WERI-Rb-1 (cell line): ENCODE measurements around the gene SFT2D3.

Experiments
- DNase-seq: peaks from one replicate; pipeline ENCODE4 v3.0.0-alpha.2; 2020
- H3K27ac ChIP-seq: fragments of 250-450 bp; sonication (Bioruptor Pico); 2 replicates; pipeline ENCODE4 v1.5.1; 2020; ENCODE audit warnings: mild to moderate bottlenecking, moderate library complexity
- H3K27me3 ChIP-seq: fragments of 250-450 bp; sonication (Bioruptor Pico); 2 replicates; pipeline ENCODE4 v1.5.1; 2021; ENCODE audit warnings: mild to moderate bottlenecking, low read depth, moderate library complexity; ENCODE audit not compliant: insufficient read depth, severe bottlenecking
- H3K36me3 ChIP-seq: fragments of 250-450 bp; sonication (Bioruptor Pico); 2 replicates; pipeline ENCODE4 v1.5.1; 2020; ENCODE audit warnings: mild to moderate bottlenecking, moderate library complexity
- H3K4me3 ChIP-seq: 2 replicates; pipeline ENCODE4 v1.5.1; 2011; ENCODE audit warnings: low read depth, mild to moderate bottlenecking, control low read depth, low read length
- H3K9me3 ChIP-seq: fragments of 250-450 bp; sonication (Bioruptor Pico); 2 replicates; pipeline ENCODE4 v1.5.1; 2021; ENCODE audit warnings: mild to moderate bottlenecking, moderate library complexity; ENCODE audit not compliant: severe bottlenecking
- TF ChIP-seq, protein P1 (sequence below): IDR thresholded peaks from 2 replicates; pipeline ENCODE4 v1.5.1; 2011; ENCODE audit warnings: low read depth, mild to moderate bottlenecking, control low read depth, inconsistent platforms, low read length

Gene SFT2D3, protein sequence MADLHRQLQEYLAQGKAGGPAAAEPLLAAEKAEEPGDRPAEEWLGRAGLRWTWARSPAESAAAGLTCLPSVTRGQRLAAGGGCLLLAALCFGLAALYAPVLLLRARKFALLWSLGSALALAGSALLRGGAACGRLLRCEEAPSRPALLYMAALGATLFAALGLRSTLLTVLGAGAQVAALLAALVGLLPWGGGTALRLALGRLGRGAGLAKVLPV

DNA sequence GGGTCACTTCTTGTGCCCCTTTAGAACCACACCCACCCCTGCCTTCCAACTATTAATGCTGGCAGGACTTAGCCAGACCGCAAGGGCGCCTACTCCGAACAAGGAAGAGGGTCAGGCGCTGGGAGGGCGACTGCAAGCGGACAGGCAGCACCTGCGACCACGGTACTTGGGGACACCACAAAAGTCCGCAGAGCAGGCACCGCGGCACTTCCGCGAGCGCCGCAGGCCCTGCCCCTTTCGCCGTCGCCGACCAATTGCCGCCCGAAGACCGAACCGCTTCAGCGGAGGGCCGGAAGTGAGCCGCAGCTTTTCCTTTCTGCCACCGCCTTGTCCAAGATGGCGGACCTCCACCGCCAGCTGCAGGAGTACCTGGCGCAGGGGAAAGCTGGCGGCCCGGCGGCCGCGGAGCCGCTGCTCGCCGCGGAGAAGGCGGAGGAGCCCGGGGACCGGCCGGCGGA, at the start of gene SFT2D3:
TSS of gene SFT2D3 (plus strand) at position 305 of the 458 bp plus-strand sequence. CDS start at position 337, 32 bp downstream.
- DNase-seq = peak; percentile 94
- Histone ChIP-seq H3K36me3 (peaks cover 20% of the 10 kb centered on the region), H3K27me3 (no peaks in the 10 kb centered on the region), H3K9me3 (no peaks in the 10 kb centered on the region), H3K4me3 (peak within 1 kb of the TSS; percentile 55), H3K27ac (peak within 1 kb of the TSS; percentile 96)
- TF ChIP-seq, protein P1, sequence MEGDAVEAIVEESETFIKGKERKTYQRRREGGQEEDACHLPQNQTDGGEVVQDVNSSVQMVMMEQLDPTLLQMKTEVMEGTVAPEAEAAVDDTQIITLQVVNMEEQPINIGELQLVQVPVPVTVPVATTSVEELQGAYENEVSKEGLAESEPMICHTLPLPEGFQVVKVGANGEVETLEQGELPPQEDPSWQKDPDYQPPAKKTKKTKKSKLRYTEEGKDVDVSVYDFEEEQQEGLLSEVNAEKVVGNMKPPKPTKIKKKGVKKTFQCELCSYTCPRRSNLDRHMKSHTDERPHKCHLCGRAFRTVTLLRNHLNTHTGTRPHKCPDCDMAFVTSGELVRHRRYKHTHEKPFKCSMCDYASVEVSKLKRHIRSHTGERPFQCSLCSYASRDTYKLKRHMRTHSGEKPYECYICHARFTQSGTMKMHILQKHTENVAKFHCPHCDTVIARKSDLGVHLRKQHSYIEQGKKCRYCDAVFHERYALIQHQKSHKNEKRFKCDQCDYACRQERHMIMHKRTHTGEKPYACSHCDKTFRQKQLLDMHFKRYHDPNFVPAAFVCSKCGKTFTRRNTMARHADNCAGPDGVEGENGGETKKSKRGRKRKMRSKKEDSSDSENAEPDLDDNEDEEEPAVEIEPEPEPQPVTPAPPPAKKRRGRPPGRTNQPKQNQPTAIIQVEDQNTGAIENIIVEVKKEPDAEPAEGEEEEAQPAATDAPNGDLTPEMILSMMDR = no peak

DNA sequence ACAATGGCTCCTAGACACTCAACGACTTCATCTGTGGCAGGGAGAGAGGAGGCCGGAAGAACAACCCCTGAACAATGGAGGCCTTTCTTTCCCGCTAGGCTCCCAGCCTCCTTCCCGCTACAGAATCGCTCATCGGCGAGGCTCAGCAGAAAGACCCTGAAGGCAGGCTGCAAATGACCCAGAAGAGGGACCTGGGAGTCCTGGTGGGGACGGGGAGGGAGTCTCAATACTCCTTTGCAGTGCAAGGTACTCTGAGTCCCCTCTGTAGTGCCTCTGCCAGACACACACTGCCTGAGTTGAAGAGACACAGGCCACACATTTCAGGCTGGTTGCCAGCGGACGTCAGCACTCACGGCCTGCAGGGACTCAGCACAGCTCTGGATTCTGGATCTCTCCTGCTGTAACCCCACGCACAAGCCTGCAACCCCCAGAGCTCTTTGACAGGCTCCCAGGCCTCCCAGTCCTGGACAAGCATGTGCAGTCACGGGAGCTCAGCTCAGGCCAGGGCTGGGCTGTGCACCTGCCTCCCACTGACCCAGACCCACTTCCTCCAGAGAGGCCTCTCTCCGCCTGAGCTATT, 49.2 kb upstream of the SFT2D3 start:
- Histone ChIP-seq H3K36me3 (no peaks in the 10 kb centered on the region), H3K27ac (no peak overlapping the region), H3K9me3 (no peaks in the 10 kb centered on the region), H3K4me3 (no peak overlapping the region), H3K27me3 (no peaks in the 10 kb centered on the region)
- DNase-seq = no peak
- TF ChIP-seq, protein P1 = no peak

DNA sequence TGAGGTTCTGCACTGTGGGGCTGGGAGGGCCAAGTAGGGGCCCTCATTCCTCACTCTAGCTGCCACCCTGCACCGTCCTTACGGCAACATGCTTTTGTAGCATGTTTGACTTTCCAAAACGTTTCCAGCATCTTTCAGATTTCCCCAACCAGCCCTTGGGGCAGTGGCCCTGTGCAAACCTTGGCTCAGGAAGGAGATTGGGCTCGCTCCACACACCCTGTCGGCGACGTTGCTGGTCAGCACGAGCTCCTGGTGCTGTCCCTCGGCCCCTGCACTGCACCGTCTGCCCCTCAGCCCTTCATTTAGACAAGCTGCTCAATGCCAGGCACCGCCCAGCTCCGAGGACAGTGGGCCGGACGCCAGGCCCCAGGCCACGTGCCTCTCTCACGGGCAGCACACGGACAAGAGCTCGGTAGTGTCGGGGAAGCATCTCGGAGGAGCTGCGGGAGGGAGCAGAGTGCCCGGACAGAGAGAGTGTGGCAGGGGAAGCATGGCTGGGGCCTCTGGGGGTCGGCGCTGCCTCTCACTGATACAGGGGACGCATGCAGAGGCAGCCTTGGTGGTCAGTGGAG, 48.4 kb upstream of the SFT2D3 start:
- Histone ChIP-seq H3K36me3 (no peaks in the 10 kb centered on the region), H3K9me3 (no peaks in the 10 kb centered on the region), H3K27ac (no peak overlapping the region), H3K4me3 (no peak overlapping the region), H3K27me3 (no peaks in the 10 kb centered on the region)
- TF ChIP-seq, protein P1 = no peak
- no peak for DNase-seq

DNA sequence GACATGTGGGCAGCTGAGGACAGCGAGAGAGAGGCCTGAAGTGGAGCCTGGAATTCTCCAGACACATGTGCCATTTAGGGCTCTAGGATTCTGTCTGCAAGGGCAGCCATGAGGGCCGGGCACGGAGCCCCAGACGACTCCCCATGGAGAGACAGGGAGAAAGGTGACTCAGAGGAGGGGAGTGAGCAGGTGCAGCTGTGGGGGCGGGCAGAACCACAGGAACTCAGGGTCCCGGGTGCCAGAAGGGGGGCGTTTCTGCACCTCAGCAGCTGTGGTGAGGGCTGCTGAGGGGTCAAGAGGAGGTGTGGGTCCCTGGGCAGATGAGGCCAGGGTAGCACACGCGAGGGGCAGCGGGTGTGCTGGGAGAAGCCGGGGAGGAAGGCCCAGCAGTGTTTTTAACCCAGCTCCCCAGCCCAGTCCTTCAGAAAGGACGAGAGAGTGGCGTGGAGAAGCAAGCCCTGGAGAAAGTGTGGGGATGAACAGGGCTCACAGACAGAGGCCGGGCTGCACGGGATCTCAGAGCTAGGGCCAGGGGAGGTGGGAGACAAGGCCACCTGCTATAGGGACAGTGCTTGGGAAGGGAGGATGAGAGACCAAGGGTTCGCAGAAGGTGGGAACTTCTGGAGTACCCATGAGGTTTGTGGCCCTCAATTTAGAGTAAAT, 47.7 kb upstream of the SFT2D3 start:
- no peaks in the 10 kb centered on the region for H3K36me3 ChIP-seq
- DNase-seq = no peak

DNA sequence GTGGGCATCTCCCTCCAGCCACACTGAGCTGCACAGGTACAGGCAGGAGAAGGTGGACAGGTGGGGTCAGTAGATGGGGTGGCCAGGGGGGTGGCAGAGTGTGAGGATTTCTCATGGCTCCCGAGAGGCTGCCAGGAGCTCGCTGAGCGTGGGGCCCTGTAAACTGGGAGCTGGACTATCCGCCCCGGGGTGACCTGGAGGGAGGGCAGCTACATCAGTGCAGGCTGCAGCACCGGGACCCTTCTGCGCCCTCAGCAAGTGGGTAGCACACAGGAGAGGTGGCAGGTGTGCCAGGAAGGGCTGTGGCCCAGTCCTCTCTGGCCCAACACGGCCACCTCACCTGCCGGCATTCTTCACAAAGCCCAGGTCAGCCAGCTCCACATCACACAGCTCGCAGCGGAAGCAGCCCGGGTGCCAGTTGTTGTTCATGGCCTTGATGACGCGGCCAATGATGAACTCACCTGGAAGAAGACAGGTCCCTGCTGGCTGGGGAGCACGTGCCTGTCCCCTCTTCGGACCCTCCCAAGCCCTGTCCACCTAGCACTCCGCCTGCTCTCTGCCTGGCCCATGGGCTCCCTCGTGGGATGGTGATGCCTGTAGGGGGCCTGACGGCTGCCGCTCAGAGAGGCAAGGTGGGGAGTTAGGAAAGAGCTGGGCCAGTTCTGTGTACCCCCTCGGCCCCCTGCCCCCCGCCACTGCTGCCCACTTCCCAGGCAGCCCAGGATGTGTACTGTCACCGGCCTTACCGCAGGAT, 47.0 kb upstream of the SFT2D3 start:
- DNase-seq = no peak
- no peaks in the 10 kb centered on the region for H3K9me3 ChIP-seq
- no peaks in the 10 kb centered on the region for H3K27me3 ChIP-seq
- H3K27ac ChIP-seq = no peak overlapping the region
- TF ChIP-seq, protein P1 = no peak
- H3K4me3 ChIP-seq = no peak overlapping the region
- no peaks in the 10 kb centered on the region for H3K36me3 ChIP-seq

More for the DNA sequence above, 47.7 kb upstream of the SFT2D3 start:
- no peak overlapping the region for H3K27ac ChIP-seq
- H3K27me3 ChIP-seq = no peaks in the 10 kb centered on the region
- no peak overlapping the region for H3K4me3 ChIP-seq
- TF ChIP-seq, protein P1 = no peak
- no peaks in the 10 kb centered on the region for H3K9me3 ChIP-seq
